ENCODE measurements around the gene KLHDC8A.
A peak's percentile ranks its signal among the peaks of the same experiment; 100 is the strongest.
"Not testable (repeated sequence)": the region's sequence is repeated elsewhere in the genome, so short reads cannot be mapped to it uniquely, and the experiment has no call there.

The KLHDC8A gene

DNA sequence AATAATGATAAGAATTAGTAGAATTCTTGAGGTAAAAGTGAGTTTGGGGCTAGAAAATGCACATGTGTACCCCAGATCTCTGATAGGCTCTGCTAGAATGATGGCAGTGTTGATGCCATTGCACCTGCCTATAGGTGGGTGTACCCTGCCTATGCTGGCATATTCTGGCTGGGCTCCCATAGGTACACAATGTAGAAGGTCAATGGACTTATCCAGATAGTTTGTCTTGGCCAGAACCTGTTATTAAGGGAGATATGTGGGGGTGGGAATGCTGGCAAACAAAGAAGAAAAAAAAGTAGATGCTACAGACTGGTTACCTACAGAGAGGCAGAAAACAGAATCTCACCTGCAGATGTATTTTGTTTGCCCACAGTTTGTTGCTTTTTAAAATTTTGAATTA, 14.1 kb upstream of the KLHDC8A start:
- no peak for DNase-seq

DNA sequence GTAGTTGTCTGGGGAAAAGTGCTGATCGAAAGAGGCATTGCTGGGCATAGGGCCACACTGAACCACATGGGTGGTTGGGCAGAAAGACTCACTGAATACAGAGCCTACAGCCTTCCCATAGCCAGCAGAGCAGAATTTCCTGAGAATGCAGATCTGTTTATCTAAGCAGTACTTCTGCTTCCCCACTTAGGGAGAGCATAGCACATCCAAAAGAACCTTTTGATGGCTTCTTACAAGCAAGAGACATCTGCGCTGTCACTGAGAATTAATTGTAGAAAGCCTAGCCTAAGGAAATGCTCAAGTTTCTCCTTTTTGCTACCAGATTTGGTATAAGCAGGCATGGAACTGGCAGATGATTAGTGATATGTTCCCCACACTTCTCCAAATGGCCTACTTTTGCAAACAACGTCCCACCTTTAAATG, 13.0 kb upstream of the KLHDC8A start:
- DNase-seq = no peak

DNA sequence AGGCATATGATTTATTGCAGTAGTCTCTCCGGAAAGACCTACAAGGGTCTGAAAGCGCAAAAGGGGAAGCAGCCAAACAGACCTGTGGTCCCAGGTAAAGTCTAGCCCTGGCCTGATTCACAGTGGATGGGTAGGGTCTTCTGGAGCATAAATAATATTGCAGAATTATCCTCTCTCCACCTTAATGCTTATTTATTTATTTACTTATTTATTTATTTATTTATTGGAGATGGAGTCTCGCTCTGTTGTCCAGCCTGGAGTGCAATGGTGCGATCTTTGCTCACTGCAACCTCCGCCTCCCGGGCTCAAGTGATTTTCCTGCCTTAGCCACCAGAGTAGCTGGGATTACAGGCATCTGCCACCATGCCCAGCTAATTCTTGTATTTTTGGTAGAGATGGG, 11.8 kb upstream of the KLHDC8A start:
- no peak for DNase-seq

DNA sequence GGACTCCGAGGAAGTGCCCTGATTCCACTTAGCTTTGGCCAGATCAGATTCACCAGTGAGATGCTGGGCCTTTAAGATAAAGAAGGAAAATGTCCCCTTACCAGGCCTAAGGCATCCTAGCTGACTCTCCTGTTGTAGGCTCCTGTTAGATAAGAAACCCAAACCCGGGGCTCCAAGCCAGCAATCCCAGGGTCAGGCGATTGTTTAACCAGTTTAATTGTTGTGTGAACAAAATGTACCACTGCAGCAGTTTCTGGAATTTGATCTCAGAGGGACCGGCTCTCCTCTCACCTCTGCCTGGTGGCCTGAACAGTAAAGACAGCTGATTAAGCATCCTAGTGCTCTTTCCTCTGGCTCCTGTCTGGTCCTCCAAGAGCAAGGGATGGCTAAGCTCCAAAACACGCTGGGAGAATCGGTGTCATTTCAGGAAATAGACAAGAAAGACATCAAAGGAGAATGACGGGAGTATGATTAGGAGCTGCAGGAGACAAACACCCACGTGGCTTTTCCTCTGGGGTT, 9.3 kb upstream of the KLHDC8A start:
- no peak for DNase-seq

DNA sequence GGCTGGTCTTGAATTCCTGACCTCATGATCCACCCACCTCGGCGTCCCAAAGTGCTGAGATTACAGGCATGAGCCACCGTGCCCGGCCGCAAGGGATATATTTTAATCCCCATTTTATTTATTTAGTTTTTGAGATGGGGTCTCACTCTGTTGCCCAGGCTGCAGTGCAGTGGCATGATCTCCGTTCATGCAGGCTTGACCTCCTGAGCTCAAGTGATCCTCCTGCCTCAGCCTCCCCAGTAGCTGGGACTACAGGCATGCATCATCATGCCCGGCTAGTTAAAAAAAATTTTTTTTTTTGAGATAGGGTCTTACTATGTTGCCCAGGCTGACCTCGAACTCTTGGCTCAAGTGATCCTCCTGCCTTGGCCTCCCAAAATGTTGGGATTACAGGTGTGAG, 8.4 kb upstream of the KLHDC8A start:
- DNase-seq = not testable (repeated sequence)

DNA sequence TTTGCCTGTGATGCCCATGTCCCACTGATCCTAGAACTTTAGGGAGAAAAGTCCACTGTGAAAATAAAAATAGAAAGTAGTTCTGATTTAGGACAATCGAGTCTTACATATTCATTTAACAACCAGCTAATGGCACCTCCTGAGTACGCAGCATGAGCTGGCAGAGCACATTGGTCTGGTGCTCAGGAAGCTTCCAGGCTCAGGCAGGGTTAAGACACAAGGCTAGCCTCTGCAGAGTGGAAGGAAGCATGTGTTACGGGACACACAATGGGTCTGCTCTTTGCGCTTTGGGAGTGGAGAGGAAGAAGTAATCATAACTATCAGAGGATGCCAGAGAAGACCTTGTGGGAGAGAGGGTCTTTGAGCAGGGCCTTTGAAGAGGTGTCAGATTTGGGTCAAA, 4.2 kb upstream of the KLHDC8A start:
- no peak for DNase-seq

DNA sequence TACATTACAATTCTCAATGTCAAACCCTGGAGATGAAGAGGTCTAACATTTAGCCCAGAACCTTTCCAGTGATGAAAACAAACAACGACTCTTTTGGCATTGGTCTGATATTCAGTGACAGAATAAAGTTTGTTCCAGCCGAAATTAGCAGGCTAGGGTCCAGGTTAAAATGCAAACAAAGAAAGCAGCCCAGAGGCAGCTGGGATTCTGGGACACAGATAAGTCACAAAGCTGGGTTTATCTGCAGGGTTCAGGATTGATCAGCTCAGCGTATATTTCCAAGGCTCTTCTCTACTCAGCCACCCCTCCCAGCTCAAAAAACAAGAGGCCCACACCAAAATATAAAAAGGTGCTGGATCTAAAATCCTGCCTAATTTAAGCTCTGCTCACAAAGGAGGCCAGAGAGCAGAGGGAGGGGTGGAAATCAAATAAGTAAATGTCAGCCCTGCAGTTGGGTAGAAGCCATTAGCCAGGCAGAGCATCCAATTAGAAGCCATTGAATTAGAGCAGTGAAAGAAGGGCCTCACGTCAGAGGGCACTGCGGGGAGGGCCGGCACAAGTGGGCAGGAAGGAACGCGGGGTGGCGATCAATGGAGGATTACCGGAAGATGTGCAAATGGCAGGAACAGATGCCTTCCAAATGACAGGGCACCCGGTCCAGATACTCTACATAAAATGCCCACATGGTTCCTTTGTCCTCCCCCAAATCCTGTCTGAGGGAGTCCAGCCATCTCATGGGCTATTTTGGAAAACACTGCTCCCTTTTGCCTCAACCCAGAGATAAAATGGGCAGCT, 3.2 kb upstream of the KLHDC8A start:
- no peak for DNase-seq

DNA sequence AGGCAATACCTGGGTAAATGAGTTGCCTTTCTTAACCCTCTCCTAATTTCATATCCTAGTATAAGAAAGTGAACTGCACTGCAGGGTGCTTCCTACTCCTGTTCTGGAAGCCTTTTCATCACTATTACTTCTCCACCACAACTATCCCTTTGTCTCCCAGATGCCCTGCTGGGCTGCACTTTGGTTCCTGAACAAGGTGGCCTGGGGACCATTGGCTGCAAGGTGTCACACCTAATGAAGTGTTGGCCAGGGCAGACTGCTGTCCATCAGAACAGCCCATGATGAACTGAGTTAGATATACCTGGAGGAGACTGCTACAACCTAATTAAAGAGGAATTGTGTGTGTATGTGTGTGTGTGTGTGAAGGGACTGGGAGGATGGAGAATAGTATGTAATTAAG, 1.9 kb upstream of the KLHDC8A start:
- DNase-seq = no peak

DNA sequence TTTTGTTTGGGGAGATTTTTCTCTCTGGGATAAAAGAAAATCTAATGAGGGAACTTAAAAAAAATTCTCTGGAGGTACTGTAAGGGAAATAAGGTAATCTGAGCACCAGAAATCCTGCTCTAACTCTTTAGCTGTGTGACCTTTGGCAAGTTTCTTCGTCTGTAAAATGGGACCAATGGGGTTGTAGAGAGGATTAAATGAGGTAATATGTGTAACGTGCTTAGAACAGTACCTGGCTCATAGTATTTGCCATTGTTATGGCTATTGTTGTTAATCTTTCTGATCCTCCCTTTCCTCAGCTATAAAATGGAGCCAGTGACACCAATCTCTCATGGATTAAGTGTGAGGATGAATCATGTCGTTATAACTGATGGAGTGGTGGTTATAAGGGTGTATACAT, 845 bp upstream of the KLHDC8A start:
- DNase-seq = no peak

DNA sequence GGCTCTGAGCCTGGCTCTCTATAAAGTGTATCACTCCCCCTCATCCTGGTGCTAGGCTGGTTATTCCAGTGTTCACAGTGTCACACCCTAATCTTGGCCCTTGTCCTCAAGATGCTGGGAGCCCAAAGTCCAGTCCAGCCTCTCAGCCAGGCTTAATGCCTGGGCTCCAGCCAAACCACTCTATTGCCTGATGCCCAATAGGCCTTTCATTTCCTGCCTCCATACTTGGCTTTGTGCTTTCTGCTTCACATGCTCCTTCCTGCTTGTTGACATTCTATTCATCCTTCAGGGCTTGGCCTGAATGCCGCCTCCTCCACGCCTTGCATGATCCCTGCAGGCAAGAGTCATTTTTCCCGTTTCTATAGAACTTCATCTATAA, 1.7 kb downstream of the KLHDC8A start:
- no peak for DNase-seq

DNA sequence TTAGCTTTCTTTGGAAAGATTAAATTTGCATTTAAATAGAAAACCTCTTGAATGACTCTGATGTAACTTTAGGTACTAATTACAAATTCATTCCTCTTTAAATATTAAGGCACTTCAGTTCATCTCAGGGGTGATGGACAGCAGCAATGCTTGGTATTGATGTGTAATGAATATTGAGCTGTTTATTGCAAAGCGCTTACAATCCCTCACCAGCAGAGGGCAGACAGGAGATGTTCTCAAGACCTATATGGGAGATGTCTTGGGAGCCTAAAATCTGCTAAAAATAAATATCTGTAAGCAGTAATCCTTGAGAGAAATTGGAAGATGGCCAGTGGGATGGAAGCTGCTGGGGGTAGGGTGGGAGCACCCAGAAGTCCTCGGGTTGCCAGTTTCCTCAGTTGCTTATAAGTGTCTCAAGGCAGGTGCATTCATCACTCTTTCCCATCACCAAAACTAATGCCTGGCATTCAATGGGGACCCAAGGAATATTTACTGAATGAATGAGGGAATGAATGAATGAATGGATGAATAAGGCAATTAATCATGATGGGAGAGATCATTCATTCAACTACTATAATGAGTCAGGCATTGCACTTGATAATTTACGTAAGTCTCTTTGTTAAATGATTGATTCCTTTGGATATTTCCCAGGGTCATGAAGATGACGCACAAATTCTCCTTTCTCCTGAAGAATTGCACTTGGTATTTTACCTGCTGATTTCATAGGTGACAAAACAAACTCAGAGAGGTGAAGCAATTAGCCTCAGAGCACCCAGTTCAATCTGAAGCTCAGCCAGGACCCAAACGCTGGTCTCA, 2.3 kb downstream of the KLHDC8A start:
- DNase-seq = peak; percentile 59

DNA sequence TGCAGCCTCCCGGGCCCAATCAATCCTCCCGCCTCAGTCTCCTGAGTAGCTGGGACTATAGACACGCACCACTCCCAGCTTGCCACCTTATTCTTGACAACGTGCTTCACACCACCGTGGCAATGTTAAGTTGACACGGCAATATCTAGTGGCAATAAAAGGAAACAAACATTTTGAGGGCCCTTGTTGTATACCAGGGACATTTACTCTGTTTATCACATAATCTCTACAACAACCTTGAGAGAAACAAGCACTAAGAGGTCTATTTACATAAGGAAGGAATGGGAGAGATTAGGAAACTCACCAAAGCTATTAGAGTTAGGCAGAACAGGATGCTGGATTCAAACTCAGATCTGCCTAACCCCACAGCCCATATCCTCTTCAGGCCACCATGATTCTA, 3.1 kb downstream of the KLHDC8A start:
- DNase-seq = no peak

DNA sequence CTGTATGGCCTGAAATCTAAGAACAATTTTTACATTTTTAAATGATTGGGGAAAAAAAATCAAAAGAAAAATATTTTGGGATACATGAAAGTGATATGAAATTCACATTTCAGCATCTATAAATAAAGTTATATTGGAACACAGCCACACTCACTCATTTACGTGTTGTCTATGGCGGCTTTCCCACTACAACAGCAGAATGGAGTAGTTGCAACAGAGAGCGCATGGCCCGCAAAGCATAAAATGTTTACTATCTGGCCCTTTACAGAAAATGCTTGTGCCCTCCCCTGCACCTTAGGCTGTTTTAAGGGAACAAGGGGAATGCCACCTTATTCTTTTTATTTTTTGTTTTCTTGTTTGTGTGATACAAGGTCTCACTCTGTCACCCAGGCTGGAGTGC, 3.5 kb downstream of the KLHDC8A start:
- no peak for DNase-seq

DNA sequence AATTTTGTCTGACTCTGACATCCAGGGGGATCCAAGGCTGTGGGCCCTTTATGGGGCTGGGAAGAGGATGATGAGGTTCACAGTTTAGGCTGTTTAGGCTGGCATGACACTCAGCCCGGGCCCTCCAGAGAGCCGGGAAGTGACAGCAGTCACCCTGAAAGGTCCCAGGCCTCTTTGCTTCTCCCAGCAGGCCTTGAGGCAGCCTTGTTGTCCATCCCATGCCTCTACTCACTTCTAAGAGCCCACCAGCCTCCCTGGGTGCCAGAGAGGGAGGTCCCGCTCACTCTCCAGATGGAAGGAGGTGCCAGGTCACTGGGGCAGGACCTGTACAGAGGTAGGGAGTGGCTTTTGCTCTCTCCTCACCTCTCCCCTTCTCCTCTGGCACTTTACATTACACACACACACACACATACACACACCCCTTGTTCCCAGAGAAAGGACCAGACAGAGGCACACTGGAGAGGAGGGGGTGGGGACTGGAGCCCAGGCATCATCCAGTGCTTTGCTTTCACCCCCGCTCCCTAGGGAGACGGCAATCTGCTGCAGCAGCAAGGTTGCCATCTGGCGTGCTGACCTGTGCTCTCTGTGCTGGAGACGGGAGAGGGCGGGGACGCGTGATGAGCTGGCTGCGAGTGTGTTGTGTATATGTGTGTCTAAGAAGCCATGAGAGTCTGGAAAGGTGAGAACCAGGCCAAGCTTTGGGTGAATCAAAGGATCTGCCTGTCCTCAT, 4.6 kb downstream of the KLHDC8A start:
- no peak for DNase-seq

DNA sequence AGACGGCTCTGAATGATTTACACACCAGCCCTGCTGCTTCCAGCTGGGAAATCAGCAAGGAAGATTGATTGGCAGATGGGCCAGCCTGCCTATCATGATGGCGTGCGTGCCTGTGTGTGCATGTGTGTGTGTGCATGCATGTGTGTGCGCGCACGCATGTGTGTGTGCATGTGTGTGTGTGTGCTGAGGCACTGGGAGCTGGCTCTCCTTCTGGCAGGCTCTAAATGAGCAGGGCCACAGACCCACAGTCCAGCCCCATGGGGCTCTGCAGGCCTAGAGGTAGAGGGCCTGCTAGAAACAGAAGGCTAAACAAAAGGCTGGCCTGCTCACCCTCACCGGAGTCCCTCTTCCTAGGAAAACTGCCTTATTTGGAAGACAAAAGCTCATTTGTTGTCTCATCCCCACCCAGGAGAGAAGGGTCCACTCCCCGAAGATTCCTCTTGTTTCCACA, 6.0 kb downstream of the KLHDC8A start:
- DNase-seq = no peak

DNA sequence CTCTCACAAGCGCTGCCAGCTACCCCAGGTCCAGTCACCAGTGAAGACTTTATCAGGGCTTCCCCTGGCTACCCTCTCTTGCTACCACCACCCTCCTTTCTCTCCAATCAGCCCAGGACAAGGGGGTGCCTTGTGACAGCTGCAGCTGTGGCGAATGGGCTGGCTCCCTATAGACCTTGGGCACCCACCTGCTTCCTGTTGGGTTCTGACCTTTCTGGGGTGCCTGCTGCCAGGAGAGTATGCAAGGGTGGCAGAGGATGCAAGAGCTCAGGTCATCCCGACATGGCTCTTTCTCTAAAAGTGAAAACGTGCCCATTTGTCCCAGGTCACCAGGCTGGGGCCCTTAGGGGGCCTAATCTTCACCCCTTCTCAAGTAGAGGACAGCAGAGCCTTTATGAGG, 6.6 kb downstream of the KLHDC8A start:
- no peak for DNase-seq

DNA sequence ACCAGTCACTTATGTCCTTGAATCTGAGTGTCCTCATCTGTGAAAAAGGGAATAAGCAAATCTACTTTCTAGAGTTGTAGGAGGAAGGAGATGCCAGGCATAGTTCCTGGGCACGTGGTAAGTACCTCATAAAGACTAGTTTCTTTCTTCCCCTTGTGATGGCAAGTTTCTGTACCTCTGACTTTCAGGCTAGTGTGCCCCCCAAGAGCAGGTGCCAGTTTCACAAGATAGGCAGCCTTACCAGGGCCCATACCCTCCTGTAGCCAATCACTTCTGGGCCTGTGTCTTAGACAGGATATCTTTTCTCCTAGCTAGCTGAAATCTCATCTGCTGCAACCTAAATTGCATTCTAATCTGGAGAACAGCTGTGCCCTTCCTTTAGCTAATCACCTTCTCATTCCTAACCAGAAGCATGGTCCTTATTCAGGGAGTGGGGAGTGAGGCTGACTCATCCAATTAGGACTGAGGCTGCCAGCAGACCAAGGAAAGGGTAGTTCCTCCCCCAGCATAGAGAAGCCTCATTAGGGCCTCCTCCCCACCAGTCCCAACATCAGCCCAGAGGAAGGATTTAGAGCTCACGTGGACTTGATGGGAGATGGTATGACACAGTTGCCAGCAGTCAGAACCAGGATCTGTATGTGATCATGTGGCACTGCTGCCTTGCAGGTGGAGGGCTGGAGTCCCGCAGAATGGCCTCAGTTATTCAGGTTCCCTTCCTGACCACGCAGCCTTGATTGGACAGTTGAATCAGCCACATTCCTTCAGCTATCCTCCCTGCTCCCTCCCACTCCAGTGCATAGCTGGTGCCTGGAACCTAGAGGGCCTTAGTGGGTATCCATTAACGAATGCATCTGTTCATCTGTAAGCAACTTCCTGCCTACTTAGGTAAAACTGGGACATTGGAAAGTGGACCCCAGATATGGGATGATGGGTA, 7.9 kb downstream of the KLHDC8A start:
- no peak for DNase-seq

DNA sequence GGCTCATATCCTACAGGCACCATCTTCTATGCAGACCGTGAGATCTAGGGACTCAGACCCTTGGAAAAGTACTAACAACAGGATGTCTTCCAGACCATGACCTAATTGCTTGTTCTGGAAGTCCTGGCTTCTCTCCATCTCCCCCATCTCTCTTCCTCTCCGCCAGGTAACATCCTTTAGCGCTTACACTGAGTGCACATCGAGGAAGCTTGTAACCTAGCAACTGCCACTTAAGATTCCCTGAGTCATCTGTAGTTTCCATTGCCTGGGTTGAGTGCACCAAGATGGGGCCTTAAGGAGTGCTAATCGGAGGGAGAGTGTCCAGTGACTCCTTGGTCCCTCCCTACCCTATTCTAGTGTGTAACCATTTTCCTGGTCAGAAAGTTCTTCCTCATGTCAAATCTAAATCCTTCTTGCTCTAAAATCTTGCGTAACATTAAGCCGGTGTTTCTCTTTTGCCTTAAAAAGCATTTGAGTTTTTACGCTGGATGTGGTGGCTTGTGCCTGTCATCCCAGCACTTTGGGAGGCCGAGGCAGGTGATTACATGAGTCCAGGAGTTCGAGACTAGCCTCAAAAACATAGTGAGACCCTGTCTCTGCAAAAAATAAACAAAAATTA, 9.7 kb downstream of the KLHDC8A start:
- no peak for DNase-seq

DNA sequence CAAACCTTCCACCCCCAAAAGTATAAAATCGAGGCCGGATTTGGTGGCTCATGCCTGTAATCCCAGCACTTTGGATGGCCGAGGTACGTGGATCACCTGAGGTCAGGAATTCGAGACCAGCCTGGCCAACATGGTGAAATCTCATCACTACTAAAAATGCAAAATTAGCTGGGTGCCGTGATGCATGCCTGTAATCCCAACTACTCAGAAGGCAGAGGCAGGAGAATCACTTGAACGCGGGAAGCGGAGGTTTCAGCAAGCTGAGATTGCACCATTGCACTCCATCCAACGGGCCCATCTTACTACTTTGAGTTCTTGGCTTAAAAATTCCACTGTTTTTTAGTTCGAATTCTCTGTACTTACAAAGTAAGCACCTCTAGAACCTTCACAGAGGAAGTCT, 11.0 kb downstream of the KLHDC8A start:
- no peak for DNase-seq

DNA sequence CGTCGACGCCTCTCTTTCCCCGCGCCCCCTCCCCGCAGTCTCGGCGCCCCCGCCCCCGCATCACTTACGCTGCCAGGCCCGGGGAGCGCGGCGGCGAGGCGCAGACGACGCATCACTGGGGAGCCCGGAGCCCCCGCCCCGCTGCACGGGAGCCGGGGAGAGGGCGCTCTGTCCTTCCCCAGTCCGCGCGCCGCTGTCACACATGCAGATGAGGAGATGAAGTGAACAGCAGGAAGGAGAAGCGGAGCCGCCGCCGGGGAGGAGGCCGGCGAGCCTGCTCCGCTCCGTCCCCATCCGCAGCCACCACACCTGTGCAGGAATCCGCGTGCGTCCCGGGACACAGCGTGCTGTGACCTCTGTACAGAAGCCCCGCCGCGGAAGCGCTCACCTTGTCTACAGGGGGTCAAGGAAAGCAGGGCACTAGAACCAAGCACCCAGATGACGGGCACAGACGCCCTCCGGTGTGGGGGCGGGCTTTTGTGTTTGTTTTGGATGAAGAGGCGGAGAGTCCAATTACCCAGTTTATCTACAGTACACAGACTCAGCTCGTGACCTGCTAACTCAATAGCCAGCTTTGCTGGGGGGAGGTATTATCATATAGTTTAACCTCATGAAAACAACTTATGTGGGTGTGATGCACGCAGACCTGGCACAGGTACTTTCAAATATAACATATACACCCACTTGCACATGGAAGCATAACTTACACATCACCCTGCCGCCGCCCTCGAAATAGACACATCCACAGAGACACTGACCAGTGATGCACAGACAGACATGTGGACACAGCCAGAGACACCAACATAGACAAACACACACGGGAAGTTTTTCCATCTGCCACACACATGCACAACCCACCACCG, 12.4 kb downstream of the KLHDC8A start:
- DNase-seq = no peak
